GM11168 (cell line): ENCODE results near the gene ATXN8OS.
"Not testable (repeated sequence)": the region's sequence is repeated elsewhere in the genome, so short reads cannot be mapped to it uniquely, and the experiment has no call there.

Experiments
- in situ Hi-C: fragments of 300-500 bp; cut with MboI; formaldehyde crosslinking; loops from one replicate; pipeline ENCODE4 v1.12.0; 2022; ENCODE audit warnings: low sequenced_read_pairs; ENCODE audit not compliant: unreplicated experiment

The ATXN8OS gene

GRCh38 chr13:70107498-70108281, at the start of gene ATXN8OS:
Gene ATXN8OS (plus strand): TSS chr13:70107826.
- in situ Hi-C loops: no loop called here

GRCh38 chr13:70080012-70080411, 27.6 kb upstream of the ATXN8OS start:
- in situ Hi-C loops: no loop called here

- in situ Hi-C loops: no loop called here
These were observed 20.4 kb upstream of the ATXN8OS start for GRCh38 chr13:70087247-70087646.

- in situ Hi-C loops: no loop called here
These were observed 18.7 kb upstream of the ATXN8OS start for GRCh38 chr13:70088926-70089325.

- in situ Hi-C loops: no loop called here
These were observed 17.4 kb upstream of the ATXN8OS start for GRCh38 chr13:70090036-70090723.

- in situ Hi-C loops: no loop called here
These were observed 9.0 kb upstream of the ATXN8OS start for GRCh38 chr13:70098669-70099068.

- in situ Hi-C loops: no loop called here
These were observed 3.1 kb upstream of the ATXN8OS start for GRCh38 chr13:70104481-70104880.

GRCh38 chr13:70107125-70107497, 515 bp upstream of the ATXN8OS start:
- in situ Hi-C loops: no loop called here

GRCh38 chr13:70108356-70109105, 905 bp downstream of the ATXN8OS start, which contains the start of gene KLHL1:
Gene KLHL1 (minus strand): TSS chr13:70108452. CDS start chr13:70107699, 753 bp downstream.
- in situ Hi-C loops: no loop called here

GRCh38 chr13:70117338-70117905, 9.8 kb downstream of the ATXN8OS start:
- in situ Hi-C loops: no loop called here

GRCh38 chr13:70125693-70126092, 18.1 kb downstream of the ATXN8OS start:
- in situ Hi-C loops: no loop called here

GRCh38 chr13:70128098-70128497, 20.5 kb downstream of the ATXN8OS start:
- in situ Hi-C loops: no loop called here

- in situ Hi-C loops: not testable (repeated sequence)
These were observed 35.0 kb downstream of the ATXN8OS start for GRCh38 chr13:70142658-70143057.

- in situ Hi-C loops: no loop called here
These were observed 54.5 kb downstream of the ATXN8OS start for GRCh38 chr13:70162141-70162540.

GRCh38 chr13:70170689-70171088, 63.1 kb downstream of the ATXN8OS start:
- in situ Hi-C loops: no loop called here

- in situ Hi-C loops: no loop called here
These were observed 63.5 kb downstream of the ATXN8OS start for GRCh38 chr13:70171151-70171550.

GRCh38 chr13:70172946-70173597, 65.4 kb downstream of the ATXN8OS start:
- in situ Hi-C loops: no loop called here

GRCh38 chr13:70173598-70173959, 66.0 kb downstream of the ATXN8OS start:
- in situ Hi-C loops: no loop called here

- in situ Hi-C loops: no loop called here
These were observed 70.7 kb downstream of the ATXN8OS start for GRCh38 chr13:70178346-70178745.
